Measurements from ENCODE around the gene GAL3ST2. TPM values are rescaled to one million over a fixed set of nuclear protein-coding genes. Genes with fewer than 3 reads are reported as not detected.

GAL3ST2 gene
- total RNA-seq, 4 donors from 2014 or later, result 0.40 TPM; not detected in 3

- no peak for ATAC-seq
- 75 to 84% methylated on average over 6 to 15 of the region's 17 CpGs for WGBS, 2 donors (ENCODE audit: low coverage in 1 of 2)
- Histone ChIP-seq H3K27ac (no peak overlapping the region), H3K4me1 (peaks cover 0 to 18% (median 12%) of the 10 kb centered on the region in 3 donors), H3K36me3 (no peaks in the 10 kb centered on the region), H3K4me3 (no peak overlapping the region), H3K9me3 (no peaks in the 10 kb centered on the region), H3K27me3 (peaks cover 32% of the 10 kb centered on the region)
- TF ChIP-seq POLR2AphosphoS5 (IDR thresholded peaks at IDR 0.05) (no peak), EP300 (IDR thresholded peaks at IDR 0.05) (no peak), CTCF (IDR thresholded peaks at IDR 0.05) (no peak), POLR2A (IDR thresholded peaks at IDR 0.05) (no peak)
These were observed 31.6 kb downstream of the GAL3ST2 start for GRCh38 chr2:241808051-241808720.

- 73 to 88% methylated on average over 4 to 9 of the region's 31 CpGs for WGBS, 2 donors (ENCODE audit: low coverage in 1 of 2)
These were observed 32.2 kb downstream of the GAL3ST2 start, which contains the start of gene NEU4 for GRCh38 chr2:241808721-241809382. TSS of gene NEU4 (plus strand) at chr2:241809193. CDS start at chr2:241814485, 5,292 bp downstream.

GRCh38 chr2:241809383-241810306, 33.0 kb downstream of the GAL3ST2 start:
- TF ChIP-seq POLR2AphosphoS5 (IDR thresholded peaks at IDR 0.05) (no peak), POLR2A (IDR thresholded peaks at IDR 0.05) (no peak), CTCF (IDR thresholded peaks at IDR 0.05) (no peak), EP300 (IDR thresholded peaks at IDR 0.05) (no peak)
- Histone ChIP-seq H3K9me3 (no peaks in the 10 kb centered on the region), H3K27ac (no peak overlapping the region), H3K4me1 (peaks cover 0 to 4% (median 0%) of the 10 kb centered on the region in 3 donors), H3K4me3 (no peak overlapping the region), H3K36me3 (no peaks in the 10 kb centered on the region), H3K27me3 (peaks cover 32% of the 10 kb centered on the region)
- 71 to 100% methylated on average over 1 to 8 of the region's 29 CpGs for WGBS, 2 donors (ENCODE audit: low coverage in 1 of 2)
- no peak for ATAC-seq

More at GRCh38 chr2:241808721-241809382, 32.2 kb downstream of the GAL3ST2 start, which contains the start of gene NEU4:
- no peak within 1 kb of the TSS for H3K4me3 ChIP-seq
- no peak within 1 kb of the TSS for H3K27ac ChIP-seq
- ATAC-seq, result no peak
- no peaks in the 10 kb centered on the region for H3K9me3 ChIP-seq
- peaks cover 0 to 12% (median 7%) of the 10 kb centered on the region in 3 donors for H3K4me1 ChIP-seq
- H3K36me3 ChIP-seq, result no peaks in the 10 kb centered on the region
- peaks cover 32% of the 10 kb centered on the region for H3K27me3 ChIP-seq
- TF ChIP-seq CTCF (IDR thresholded peaks at IDR 0.05) (no peak), POLR2A (IDR thresholded peaks at IDR 0.05) (no peak), EP300 (IDR thresholded peaks at IDR 0.05) (no peak), POLR2AphosphoS5 (IDR thresholded peaks at IDR 0.05) (no peak)

- H3K9me3 ChIP-seq, result no peaks in the 10 kb centered on the region
- H3K27me3 ChIP-seq, result peaks cover 37% of the 10 kb centered on the region
- H3K27ac ChIP-seq, result no peak overlapping the region
- no peak for TF ChIP-seq POLR2A (IDR thresholded peaks at IDR 0.05)
- no peaks in the 10 kb centered on the region for H3K36me3 ChIP-seq
- H3K4me1 ChIP-seq, result no peaks in the 10 kb centered on the region
- no peak for ATAC-seq
- 53% methylated on average over 2 of the region's 28 CpGs; no CpG with 5 or more reads in 1 of the 2 donors for WGBS, 2 donors (ENCODE audit: low coverage in 1 of 2)
- H3K4me3 ChIP-seq, result no peak overlapping the region
These were observed 33.9 kb downstream of the GAL3ST2 start for GRCh38 chr2:241810307-241811200.

Measured in gastroesophageal sphincter (tissue), 4 donors.